Measurements from ENCODE around the gene LSM10. TPM values are rescaled to one million over a fixed set of nuclear protein-coding genes. Genes with fewer than 3 reads are reported as not detected.
A peak's percentile ranks its signal among the peaks of the same experiment; 100 is the strongest.

LSM10 gene
- total RNA-seq, 1 donor from 2014 or later: 28.4 TPM

DNA sequence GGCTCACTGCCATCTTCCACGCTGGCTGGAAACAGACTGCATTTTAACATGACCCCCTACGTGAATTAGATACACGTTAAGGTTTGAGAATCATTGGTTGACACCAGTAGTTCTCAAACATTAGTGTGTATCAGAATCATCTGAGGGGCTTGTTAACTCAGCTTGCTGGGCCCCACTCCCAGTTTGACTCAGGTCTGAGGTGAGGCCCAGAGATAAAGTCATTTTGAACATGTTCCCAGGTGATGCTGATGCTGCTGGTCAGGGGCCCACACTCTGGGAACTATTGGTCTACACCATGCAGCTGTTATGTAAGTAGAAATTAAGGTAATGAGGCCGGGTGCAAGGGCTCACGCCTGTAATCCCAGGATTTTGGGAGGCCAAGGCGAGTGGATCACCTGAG is 1.3 kb downstream of the LSM10 start:
- H3K4me1 Mint-ChIP-seq (ENCODE audit: low read depth): peaks cover 18% of the 10 kb centered on the region
- TF ChIP-seq, protein P1, sequence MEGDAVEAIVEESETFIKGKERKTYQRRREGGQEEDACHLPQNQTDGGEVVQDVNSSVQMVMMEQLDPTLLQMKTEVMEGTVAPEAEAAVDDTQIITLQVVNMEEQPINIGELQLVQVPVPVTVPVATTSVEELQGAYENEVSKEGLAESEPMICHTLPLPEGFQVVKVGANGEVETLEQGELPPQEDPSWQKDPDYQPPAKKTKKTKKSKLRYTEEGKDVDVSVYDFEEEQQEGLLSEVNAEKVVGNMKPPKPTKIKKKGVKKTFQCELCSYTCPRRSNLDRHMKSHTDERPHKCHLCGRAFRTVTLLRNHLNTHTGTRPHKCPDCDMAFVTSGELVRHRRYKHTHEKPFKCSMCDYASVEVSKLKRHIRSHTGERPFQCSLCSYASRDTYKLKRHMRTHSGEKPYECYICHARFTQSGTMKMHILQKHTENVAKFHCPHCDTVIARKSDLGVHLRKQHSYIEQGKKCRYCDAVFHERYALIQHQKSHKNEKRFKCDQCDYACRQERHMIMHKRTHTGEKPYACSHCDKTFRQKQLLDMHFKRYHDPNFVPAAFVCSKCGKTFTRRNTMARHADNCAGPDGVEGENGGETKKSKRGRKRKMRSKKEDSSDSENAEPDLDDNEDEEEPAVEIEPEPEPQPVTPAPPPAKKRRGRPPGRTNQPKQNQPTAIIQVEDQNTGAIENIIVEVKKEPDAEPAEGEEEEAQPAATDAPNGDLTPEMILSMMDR (IDR thresholded peaks at IDR 0.05; ENCODE audit: unreplicated experiment): no peak
- no peak for DNase-seq (ENCODE audit: low spot score, unreplicated experiment)
- H3K27me3 Mint-ChIP-seq: no peaks in the 10 kb centered on the region
- H3K9me3 Mint-ChIP-seq (ENCODE audit: low read depth): no peaks in the 10 kb centered on the region
- H3K27ac Mint-ChIP-seq: peak overlapping the region; percentile 69
- peak overlapping the region; percentile 88 for H3K4me3 Mint-ChIP-seq (ENCODE audit: low read depth)
- peaks cover 2% of the 10 kb centered on the region for H3K36me3 Mint-ChIP-seq (ENCODE audit: insufficient read depth)

DNA sequence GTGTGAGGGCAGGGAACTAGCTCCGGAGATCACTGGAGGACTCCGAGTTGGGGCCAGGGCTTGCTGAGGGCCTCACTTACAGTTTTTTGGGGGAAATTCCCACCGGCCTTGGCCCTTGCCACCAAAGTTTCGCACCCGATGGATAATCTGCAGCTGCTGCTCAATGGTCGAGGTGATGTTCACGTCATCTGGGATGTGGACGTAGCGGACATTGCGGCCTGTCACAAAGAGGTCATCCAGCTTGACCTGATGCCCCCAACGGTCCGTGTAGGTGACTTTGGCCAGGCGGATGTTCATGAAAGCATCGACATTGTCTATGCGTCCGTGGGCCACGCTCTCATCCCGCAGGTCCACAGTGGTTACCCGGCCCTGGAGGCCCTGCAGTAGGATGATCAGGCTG is 4.0 kb downstream of the LSM10 start:
- no peak overlapping the region for H3K27ac Mint-ChIP-seq
- H3K4me3 Mint-ChIP-seq (ENCODE audit: low read depth): no peak overlapping the region
- H3K36me3 Mint-ChIP-seq (ENCODE audit: insufficient read depth): peaks cover 2% of the 10 kb centered on the region
- DNase-seq (ENCODE audit: low spot score, unreplicated experiment): no peak
- no peaks in the 10 kb centered on the region for H3K9me3 Mint-ChIP-seq (ENCODE audit: low read depth)
- H3K4me1 Mint-ChIP-seq (ENCODE audit: low read depth): peaks cover 11% of the 10 kb centered on the region
- TF ChIP-seq, protein P1 (IDR thresholded peaks at IDR 0.05; ENCODE audit: unreplicated experiment): no peak
- no peaks in the 10 kb centered on the region for H3K27me3 Mint-ChIP-seq

DNA sequence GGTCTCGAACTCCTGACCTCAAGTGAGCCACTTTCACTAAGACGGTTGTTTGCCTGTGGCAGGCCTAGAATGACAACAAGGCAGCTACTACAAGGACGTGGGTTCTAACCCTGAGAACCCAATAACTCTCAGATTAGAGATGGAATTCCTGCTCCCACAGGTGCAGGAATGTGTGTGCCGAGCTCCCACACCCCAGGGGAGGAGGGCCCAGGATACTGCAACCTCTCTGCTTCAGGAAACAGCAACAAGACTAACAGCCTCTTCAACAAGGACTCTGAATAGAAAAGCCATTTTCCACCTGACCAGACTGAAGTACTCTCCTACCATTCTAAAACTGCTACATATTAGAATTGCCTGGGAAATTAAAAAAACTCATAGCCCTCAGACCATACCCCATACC is 4.9 kb downstream of the LSM10 start:
- Mint-ChIP-seq H3K27me3 (no peaks in the 10 kb centered on the region), H3K9me3 (ENCODE audit: low read depth) (no peaks in the 10 kb centered on the region), H3K36me3 (ENCODE audit: insufficient read depth) (peaks cover 2% of the 10 kb centered on the region), H3K27ac (no peak overlapping the region), H3K4me3 (ENCODE audit: low read depth) (no peak overlapping the region), H3K4me1 (ENCODE audit: low read depth) (peaks cover 8% of the 10 kb centered on the region)
- no peak for DNase-seq (ENCODE audit: low spot score, unreplicated experiment)
- TF ChIP-seq, protein P1 (IDR thresholded peaks at IDR 0.05; ENCODE audit: unreplicated experiment): no peak

DNA sequence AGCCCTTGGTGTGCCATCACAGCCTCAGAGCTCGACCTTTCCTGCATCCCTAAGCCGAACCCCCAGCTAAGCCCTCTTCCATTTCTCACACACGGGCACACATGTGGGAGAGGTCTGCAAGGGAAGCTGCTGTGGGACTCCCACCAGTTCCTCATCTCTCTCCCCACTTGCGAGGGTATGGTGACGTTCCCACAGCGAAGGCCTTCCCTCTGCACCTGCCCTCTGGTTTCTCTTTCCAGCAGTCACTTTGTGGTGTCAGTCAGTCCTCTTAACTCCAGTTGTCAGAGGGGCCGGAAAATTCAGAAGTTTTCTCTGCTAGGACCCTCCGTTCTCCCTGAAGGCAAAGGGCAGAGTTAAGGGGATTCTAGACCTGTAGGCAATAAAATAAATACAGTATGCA is 6.4 kb downstream of the LSM10 start:
- Mint-ChIP-seq H3K27me3 (no peaks in the 10 kb centered on the region), H3K36me3 (ENCODE audit: insufficient read depth) (peaks cover 2% of the 10 kb centered on the region), H3K4me3 (ENCODE audit: low read depth) (no peak overlapping the region), H3K9me3 (ENCODE audit: low read depth) (no peaks in the 10 kb centered on the region), H3K4me1 (ENCODE audit: low read depth) (peaks cover 9% of the 10 kb centered on the region), H3K27ac (peak overlapping the region; percentile 73)
- TF ChIP-seq, protein P1 (IDR thresholded peaks at IDR 0.05; ENCODE audit: unreplicated experiment): no peak
- DNase-seq (ENCODE audit: low spot score, unreplicated experiment): no peak

DNA sequence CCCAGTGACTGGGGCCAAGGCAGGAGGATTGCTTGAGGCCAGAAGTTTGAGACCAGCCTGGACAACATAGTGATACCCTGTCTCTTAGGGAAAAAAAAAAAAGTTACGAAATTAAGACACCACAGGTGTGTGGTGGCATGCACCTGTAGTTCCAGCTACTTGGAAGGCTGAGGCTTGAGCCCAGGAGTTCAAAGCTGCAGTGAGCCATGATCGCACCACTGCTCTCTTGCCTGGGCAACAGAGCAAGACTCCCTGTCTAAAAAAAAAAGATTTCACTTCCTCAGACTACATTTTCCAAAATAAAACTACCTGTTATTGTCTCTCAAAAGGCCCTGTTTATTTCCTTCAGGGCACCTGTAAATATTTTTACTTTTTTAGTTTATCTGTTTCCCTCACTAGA is 7.3 kb downstream of the LSM10 start:
- Mint-ChIP-seq H3K4me1 (ENCODE audit: low read depth) (peaks cover 11% of the 10 kb centered on the region), H3K27me3 (no peaks in the 10 kb centered on the region), H3K9me3 (ENCODE audit: low read depth) (no peaks in the 10 kb centered on the region), H3K27ac (no peak overlapping the region), H3K4me3 (ENCODE audit: low read depth) (no peak overlapping the region), H3K36me3 (ENCODE audit: insufficient read depth) (peaks cover 2% of the 10 kb centered on the region)
- TF ChIP-seq, protein P1 (IDR thresholded peaks at IDR 0.05; ENCODE audit: unreplicated experiment): no peak
- DNase-seq (ENCODE audit: low spot score, unreplicated experiment): no peak

All from progenitor cell of endocrine pancreas (in vitro differentiated cells).